SHP77 (cell line): ENCODE results near the gene TMEM135.

ENCODE experiments used
- DNase-seq, 2 experiments: peaks; one replicate each; lab custom pipeline; 2025; lab: John Stamatoyannopoulos, UW

Gene TMEM135

DNA sequence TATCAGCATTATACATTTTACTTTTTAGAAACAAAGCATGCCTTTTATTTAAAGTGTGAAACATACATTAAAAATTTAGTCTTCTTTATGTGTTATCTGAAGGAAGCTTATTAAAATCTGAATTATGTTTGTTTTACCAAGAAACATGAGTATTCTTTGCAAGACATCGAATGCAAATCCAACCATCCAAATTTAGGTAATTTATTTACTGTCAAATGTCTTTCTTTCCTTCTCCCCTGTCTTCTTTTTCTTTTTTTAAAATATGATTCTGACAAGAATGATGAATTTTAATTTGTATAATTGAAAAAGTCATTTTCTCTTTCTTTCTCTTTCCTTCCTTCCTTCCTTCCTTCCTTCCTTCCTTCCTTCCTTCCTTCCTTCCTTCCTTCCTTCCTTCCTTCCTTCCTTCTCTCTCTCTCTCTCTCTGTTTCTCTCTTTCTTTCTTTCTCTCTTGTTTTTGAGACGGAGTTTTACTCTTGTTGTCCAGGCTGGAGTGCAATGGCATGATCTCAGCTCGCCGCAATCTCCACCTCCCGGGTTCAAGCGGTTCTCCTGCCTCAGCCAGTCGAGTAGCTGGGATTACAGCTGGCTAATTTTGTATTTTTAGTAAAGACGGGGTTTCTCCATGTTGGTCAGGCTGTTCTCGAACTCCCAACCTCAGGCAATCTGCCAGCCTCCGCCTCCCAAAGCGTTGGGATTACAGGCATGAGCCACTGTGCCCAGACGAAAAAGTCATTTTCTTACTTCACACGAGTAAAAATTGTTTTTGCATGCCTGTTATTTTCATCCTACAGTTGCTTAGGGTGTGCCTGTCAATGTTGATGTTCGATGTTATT, 157.5 kb downstream of the TMEM135 start:
- no peak for DNase-seq

DNA sequence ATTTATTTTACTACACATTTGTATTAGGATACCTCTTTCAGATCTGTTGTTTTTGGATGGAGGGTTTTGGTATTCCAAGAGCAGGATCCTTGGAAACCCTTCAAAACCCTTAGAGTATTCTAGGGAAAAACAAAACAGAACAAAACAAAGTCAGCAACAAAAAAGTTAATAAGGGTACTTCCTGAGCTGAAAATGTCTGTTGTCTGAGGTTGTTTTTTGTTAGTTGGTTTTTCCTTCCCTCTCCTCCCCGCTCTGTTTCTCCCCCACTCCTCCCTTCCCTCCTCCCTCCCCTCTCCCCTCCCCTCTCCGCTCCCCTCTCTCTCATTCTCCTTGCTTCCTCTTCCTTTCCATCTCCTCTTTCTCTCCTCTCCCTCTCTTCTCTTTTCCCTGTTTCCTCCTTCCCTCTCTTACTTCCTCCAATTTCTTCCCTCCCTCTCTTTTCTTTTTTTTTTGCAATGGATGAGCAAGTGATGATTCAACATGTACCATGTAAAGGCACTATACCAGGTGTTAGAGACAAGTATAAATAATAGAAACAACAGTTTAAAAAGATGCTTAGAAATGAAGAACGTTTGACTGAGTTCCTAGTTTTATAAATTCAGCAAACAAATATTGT, 160.6 kb downstream of the TMEM135 start:
- no peak for DNase-seq

DNA sequence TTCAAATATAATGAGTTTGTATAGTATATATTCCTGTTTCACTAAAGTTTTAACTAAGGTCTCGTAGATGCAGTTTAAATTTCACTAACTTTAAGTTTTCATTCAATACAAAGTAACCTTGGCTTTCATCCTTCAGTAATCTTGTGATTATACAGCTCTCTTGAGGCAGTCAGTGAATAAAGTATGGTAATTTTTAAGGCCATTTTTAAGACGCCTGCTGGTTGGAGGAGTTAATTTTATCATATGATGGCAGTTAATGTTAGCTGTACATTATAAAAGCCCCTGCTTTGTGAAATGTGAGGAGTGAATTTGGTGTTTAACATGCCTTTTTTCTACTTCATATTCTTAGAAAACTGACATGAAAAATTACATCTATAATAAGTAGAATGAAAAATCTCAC, 163.6 kb downstream of the TMEM135 start:
- DNase-seq: no peak

DNA sequence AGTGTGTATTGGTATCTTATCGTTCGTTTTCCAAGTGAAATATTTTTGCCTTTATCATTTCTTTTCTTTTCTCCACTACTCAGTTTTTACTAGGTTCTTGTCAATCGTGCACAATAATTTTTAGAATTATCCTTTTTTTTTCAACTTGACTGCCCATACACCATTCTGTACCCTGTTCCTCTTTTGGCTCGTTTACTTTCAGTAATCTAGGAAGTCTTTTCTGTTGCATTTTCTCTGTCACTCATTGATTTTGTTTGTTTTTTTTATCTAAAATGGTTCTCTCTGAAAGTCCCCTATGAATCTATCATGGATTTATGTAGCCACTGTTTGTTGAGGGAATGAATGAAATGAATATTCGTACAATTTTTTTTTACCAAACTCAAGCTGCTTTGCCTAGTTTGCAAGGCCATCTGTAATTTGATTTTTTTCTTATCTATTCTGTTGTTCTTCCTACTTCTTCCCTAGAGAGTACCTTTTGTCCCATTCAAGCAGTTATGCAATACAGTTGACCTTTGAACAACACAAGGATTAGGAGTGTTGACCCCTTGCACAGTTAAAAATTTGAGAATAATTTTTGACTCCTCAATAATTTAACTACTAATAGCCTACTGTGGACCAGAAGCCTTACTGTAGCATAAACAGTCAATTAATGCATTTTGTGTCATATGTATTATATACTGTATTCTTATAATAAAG, 166.3 kb downstream of the TMEM135 start:
- DNase-seq: no peak

DNA sequence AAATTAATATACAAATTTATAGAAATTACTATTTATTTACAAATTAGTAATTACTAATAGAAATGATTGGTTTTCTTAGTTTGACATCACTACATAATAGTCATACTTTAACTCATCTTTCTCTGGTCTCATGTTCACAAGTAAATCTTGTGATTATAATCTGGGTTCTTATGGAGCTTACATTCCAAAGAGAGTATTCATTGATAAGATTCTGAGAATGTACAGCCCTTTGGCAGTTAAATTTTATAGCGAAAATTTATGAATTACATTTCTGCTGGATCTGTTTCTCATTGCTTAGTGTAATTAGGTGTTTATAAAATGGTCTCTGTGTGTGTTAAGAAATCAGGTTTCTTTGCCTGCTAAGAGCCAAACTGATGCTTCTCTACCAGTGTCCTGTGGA, 175.2 kb downstream of the TMEM135 start:
- DNase-seq: no peak

DNA sequence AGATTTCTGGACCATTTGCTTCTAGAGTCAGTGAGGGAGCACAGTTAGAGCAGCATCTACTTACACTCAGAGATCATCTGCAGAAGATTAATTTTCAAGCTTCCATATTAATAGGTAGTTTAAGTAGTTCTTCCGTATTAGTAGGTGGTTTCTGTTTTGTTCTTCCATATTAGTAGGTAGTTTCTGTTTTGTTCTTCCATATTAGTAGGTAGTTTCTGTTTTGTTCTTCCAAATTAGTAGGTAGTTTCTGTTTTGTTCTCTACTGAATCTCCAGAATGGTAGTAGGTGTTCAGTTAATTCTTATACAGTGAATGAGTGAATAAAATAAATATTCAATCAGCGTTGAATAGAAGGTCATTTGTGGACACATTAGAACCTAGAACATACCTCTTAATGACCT, 175.7 kb downstream of the TMEM135 start:
- DNase-seq: no peak

DNA sequence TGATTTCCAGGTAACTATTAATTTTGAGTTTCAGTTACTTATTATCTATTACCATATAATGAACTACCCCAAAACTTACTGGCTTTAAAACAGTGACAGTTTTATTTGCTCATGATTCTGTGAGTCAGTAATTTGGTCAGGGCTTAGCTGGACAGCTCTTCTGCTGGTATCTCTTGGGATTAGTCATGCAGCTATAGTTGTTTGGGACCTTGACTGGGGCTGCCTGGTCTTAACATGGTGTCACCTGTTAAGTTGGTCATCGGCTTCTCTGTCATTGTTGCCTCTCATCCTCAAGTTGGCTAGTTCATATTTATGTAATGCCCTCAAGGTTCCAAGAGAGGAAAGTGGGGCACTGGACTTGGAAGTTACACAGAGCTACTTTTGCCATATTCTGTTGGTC, 177.5 kb downstream of the TMEM135 start:
- no peak for DNase-seq

DNA sequence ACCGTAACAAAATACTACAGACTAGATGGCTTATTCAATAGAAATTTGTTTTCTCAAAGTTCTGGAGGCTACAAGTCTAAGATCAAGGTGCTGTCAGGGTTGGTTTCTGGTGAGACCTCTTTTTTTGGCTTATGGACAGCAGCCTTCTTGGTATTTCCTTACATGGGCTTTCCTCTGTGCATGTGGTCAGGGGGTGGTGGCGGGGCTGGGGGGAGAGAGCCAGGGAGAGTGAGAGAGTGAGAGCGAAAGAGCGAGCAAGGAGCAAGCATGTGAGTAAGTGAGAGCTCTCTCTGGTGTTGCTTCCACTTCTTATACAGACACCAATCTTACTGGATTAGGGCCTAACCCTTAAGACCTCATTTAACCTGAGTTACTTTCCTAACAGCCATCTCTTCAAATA, 181.5 kb downstream of the TMEM135 start:
- no peak for DNase-seq

DNA sequence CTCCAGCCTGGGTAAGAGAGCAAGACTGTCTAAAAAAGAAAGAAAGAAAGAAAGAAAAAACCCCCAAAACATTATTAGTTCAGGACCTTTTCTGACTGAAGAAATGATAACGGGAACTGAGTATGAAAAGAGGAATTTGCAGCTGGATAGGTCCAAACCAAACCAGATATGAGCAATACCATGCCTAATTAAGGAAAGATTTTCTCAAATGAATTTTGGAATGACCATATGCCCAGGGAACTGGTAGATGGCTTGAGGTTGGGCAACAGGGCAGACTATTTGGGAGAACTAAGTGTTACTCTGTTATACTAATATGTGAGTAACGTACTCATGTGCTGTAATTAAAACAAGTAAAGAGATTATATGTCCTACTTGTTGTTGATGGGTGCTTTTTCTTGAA, 186.1 kb downstream of the TMEM135 start:
- no peak for DNase-seq

DNA sequence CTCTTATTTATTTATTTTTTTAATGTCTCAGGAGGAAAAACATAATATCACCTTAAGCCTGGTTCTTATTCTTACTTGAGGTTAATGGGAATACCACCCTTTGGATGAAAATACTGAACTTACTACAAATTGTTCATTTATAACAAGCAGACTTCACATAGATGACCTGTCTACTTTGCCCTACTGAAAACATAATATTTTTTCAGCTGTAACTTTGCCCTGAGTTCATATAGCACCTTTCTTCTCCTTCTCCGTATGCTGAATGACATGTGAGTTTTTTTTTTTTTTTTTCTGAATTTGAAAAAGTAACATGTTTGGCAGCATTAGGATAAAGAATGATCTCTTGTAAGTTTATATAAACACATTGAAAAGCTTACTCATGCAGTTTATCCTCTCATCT, 186.8 kb downstream of the TMEM135 start:
- DNase-seq: no peak

DNA sequence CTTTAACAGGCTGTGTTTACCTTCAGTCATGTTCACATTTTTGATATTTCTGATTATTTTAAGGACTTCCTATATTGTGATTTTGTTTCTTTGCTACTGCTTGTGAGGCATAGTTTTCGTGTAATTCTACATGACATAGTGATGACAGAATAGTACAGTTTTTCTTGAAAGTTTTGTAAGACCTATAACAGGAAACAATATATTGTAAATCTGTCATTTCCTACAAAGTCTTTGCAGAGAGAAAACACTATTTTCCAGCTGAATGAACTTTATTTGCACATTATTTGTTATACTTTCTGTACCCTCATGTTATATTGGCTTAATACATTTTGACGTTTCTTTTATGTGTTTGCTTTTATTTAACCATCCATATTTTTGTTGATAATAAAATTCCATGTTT, 191.1 kb downstream of the TMEM135 start:
- no peak for DNase-seq

DNA sequence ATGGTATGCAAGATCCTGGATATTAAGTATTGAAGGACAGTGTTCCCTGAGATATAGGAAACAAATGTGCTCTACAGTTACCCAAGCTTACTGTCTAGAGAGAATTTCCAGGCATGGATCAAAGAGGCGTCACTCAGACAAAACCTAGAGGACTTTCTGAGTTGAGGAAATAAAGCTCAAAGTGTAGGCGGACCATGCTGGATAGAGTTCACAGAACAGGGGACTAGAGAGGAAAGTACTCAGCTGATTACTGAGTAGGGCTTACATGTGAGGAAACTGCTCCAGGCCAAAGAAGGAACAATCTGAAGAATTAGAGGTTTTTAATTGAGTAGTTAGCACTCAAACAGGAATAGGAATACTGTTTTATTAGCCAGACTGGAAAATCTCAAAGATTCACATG, 193.3 kb downstream of the TMEM135 start:
- no peak for DNase-seq

DNA sequence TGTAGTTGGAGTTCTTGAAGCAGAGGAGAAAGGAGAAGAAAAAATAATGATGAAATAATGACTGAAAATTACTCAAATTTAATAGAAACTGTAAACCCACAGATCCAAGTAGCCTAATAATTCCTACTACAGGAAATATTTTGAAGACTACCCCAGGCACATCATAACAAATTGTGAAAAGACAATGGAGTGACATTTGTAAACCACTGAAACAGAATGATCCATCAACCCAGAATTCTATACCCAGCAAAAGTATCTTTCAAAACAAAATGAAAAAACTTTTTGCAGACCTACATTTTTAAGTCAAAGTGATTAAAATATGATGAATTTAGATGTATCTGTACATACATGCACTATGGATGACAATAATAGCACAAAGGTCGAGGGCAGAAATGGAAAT, 194.6 kb downstream of the TMEM135 start:
- DNase-seq: no peak

DNA sequence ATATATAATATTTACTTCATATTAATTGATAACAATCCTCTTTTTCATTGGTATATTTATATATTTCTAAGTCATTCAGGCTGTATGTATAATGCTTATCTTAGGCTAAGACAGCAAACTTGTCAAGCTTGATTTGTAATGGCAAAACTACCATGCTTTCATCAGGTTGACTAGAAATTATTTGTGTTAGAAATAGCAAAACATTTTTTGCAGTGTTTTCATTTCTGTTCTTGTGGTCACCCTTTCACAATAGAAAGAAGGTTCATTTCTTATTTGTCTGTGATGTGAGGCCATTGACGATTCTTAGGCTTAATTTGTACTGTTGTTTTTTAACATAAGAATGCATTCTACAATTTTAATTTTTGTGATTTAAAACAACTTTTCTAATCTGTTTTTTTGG, 197.6 kb downstream of the TMEM135 start:
- no peak for DNase-seq

DNA sequence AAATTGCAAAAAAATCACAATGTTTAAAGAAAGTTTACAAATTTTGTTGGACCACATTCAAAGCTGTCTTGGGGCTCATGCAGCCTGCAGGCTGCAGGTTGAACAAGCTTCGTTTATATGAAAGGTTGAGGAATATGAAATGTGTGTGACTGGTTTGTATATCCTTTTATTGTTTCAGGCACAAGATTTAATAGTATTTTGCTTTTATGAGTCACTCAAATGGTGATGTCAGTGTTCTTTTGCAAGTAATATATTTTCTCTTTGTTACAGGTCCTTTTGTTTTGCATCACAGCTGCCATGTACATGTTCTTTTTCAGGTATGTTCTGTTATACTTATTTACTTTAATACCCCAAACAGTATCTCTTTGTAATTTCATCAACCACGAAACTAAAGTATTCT, 198.6 kb downstream of the TMEM135 start:
- no peak for DNase-seq

DNA sequence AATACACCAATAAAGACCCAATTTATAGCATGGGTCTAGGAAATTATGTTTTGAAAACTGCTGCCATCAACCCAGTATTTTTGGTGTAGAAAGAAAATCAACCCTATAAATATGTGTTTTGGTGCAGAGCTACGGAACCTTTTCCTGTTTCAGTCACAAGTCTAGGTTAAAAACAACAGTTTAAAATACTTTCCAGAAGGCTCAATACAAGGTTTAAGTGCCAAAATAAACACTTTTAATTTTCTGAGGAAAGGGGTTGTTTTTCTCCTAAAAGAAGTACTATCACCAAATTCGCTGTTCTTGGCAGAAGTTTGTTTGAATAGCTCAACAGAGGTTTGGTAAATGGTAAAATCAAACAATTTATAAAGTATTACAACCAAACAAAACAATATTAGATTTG, 201.3 kb downstream of the TMEM135 start:
- no peak for DNase-seq

DNA sequence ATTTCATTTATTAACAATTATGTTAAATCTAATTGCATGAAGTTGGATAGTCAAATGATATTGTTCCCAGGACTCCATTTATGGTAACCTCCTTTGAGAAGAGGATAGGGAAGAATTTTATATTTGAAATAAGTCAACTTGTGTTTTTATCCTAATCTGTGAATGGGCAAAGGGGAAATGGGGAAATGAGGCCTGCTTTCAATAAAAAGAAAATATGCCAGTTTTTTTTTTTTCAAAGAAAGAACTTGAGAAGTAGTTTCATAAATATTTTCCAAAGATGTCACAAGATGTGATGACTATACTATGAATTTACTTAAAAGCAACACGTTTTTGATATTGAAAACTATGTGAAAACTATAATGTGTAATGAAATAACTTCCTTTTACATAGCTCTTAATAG, 201.8 kb downstream of the TMEM135 start:
- DNase-seq: no peak

DNA sequence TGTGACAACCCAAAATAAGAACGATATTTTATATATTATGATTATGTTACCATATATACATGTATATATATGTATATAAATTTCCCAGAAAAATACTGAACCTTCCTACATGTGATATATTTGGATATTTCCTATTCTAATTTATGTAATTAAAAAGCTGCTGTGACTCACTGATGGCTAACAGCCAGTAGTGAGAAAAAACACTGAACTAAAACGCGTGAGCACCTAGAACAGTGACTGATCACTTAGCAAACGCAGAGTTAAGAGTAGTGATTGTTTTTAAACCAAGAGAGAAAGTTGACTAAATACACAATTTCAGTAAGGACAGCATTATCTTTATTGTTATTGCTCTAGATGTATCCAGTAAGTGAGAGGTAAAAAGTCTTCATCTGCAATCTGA, 213.8 kb downstream of the TMEM135 start:
- no peak for DNase-seq

DNA sequence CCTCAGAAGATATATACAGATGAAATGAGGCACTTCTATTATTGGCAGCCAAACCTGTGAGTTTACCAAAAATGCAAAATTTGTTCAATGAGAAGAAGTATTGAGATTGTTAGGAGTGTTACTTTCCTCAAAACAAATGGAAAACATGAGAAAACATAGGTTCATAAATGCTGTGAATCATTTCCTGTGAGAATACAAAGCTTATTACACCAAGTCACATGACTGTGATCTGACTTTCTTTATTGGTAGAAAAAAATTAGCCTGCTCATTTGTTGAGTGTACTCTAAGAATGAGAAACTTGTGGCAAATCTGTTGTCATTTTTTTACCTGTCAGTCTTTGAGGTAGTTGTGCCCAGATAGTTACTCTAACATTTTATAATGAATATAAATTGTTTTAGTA, 215.1 kb downstream of the TMEM135 start:
- no peak for DNase-seq

DNA sequence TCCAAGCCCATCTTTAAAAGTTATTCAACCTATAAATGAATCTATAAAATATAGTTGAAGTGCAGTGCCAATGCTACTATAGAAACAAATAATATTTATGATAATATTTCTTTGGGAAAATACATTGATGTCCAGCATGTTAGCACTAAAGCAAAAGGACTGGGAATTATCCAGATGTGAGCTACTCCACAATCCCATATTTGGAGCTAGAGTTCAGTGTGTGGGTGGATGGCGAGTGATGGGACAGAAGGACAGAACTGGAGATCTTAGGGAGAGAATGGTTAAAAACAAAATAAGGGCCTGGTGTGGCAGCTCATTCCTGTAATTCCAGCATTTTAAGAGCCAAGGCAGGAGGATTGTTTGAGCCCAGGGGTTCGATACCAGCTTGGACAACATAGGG, 216.8 kb downstream of the TMEM135 start:
- DNase-seq: no peak

DNA sequence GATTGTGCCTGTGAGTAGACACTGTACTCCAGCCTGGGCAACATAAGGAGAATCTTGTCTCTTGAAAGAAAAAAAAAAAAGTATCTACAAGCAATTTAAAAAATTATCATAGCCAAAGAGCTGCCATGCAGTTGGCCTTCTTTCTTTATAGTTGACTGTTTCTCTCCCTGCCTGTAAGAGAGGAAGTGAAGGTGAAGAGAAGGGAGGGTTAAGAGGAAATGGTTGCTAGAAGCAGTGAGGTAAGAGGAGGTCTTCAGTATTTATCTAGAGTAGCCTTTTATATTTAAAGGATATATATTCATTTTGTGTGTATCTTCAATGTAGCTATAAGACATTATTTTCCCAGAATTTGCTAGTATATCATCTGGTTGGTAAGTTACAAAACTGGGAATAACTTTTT, 217.9 kb downstream of the TMEM135 start:
- no peak for DNase-seq

DNA sequence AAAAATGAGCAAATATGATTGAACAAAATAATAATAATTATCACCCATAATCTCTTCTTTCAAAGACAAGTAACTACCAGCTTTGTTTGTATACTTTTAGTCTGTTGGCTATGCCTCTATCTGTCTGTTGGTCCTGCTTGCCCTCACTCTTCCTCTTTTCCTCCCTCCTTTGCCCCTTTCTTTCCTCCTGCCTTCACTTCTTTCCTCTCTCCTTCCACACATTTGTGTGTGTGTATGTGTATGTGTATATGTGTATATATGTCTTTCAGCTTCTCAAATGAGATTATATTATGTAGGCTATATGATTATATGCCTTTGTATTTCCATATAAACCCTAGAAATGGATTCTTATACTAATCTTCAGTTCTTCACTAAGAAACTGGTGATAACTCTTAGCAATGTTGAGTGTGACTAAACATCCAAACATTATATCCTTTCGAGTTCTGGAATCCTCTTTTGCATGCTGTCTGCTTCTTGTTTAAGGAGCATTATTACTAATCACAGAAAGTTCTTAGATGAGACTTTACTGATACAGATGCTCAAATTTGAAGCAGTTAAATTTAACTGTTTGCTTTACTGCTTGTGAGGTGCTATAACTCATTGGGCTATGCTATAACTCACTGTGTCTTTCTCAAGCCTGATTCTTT, 219.1 kb downstream of the TMEM135 start:
- DNase-seq: no peak
